ENCODE measurements around the gene TMEM63A. TPM values are rescaled to one million over a fixed set of nuclear protein-coding genes. Genes with fewer than 3 reads are reported as not detected.

Gene TMEM63A
- total and polyA plus RNA-seq, 10 donors, result 15.0 to 143 (median 109) TPM

- Histone ChIP-seq H3K4me1 (peaks cover 9 to 48% (median 18%) of the 10 kb centered on the region in 6 donors), H3K27ac (peak overlapping the region in 1 of 8 donors; percentile 1), H3K4me3 (no peak overlapping the region), H3K36me3 (peaks cover 0 to 89% (median 27%) of the 10 kb centered on the region in 6 donors), H3K9me3 (no peaks in the 10 kb centered on the region), H3K27me3 (replicated peaks in 1 of 7) (no peaks in the 10 kb centered on the region)
- DNase-seq, result peak; percentile 53
- intact Hi-C loops (cut with DNase I; ENCODE audit: low total_unique reads), result loop anchor here (10.0 kb wide), 1 partner anchor 61 kb away; no protein-coding TSS in a partner anchor
- TF ChIP-seq POLR2A (IDR thresholded peaks at IDR 0.05), result no peak
- no peak for TF ChIP-seq CTCF (IDR thresholded peaks at IDR 0.05 in 8 of 11, conservative IDR thresholded peaks at IDR 0.05 in 3 of 11)
- peak in 2 of 3 donors; percentile 2 to 42 for TF ChIP-seq POLR2AphosphoS5 (IDR thresholded peaks at IDR 0.05)
- 74 to 89% (median 86%) methylated on average over 6 of the region's 6 CpGs for WGBS, 5 donors
Observed at GRCh38 chr1:225843426-225843795, 38.8 kb downstream of the TMEM63A start.

- TF ChIP-seq POLR2AphosphoS5 (IDR thresholded peaks at IDR 0.05), result no peak
- TF ChIP-seq POLR2A (IDR thresholded peaks at IDR 0.05), result no peak
- no peak for TF ChIP-seq CTCF (IDR thresholded peaks at IDR 0.05 in 8 of 11, conservative IDR thresholded peaks at IDR 0.05 in 3 of 11)
- Histone ChIP-seq H3K27me3 (replicated peaks in 1 of 7) (no peaks in the 10 kb centered on the region), H3K27ac (peak overlapping the region in 2 of 8 donors; percentile 1 to 18), H3K4me1 (peaks cover 7 to 43% (median 13%) of the 10 kb centered on the region in 6 donors), H3K36me3 (peaks cover 0 to 89% (median 27%) of the 10 kb centered on the region in 6 donors), H3K9me3 (no peaks in the 10 kb centered on the region), H3K4me3 (no peak overlapping the region)
- 84 to 92% (median 89%) methylated on average over 6 of the region's 6 CpGs for WGBS, 5 donors
- intact Hi-C loops (cut with DNase I; ENCODE audit: low total_unique reads), result loop anchor here (10.0 kb wide), 1 partner anchor 62 kb away; no protein-coding TSS in a partner anchor
- DNase-seq, result peak; percentile 29
Observed at GRCh38 chr1:225842788-225843425, 39.3 kb downstream of the TMEM63A start.

DNA sequence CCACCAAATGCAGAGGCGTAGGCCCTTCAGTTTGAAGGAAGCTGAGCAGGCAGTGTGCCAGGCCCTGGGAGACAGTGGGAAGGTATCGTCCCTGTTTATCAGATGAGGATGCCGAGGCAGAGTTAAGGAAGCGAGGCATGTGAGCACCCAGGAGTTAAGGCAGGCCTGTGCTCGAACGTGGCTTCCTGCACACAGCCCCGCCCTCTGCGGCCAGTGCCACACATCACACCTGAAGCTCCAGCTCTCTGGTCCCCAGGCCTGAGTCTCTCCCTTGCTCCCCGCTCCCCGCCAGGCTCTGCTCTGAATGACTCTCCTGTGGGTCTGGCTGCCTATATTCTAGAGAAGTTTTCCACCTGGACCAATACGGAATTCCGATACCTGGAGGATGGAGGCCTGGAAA lies 40.1 kb downstream of the TMEM63A start:
- intact Hi-C loops (cut with DNase I; ENCODE audit: low total_unique reads), result loop anchor here (10.0 kb wide), 1 partner anchor 63 kb away; no protein-coding TSS in a partner anchor

More for the DNA sequence above, 40.1 kb downstream of the TMEM63A start:
- H3K36me3 ChIP-seq, result peaks cover 0 to 81% (median 24%) of the 10 kb centered on the region in 6 donors
- no peaks in the 10 kb centered on the region for H3K9me3 ChIP-seq
- TF ChIP-seq CTCF (IDR thresholded peaks at IDR 0.05 in 8 of 11, conservative IDR thresholded peaks at IDR 0.05 in 3 of 11), result no peak
- peak; percentile 21 to 73 (median 60) for TF ChIP-seq POLR2AphosphoS5 (IDR thresholded peaks at IDR 0.05)
- H3K27ac ChIP-seq, result peak overlapping the region in 2 of 8 donors; percentile 1 to 18
- H3K27me3 ChIP-seq (replicated peaks in 1 of 7), result no peaks in the 10 kb centered on the region
- DNase-seq, result peak; percentile 59
- peaks cover 0 to 34% (median 5%) of the 10 kb centered on the region in 6 donors for H3K4me1 ChIP-seq
- no peak overlapping the region for H3K4me3 ChIP-seq
- WGBS, 5 donors, result 79 to 93% (median 85%) methylated on average over 10 to 12 of the region's 12 CpGs

Measured in spleen (tissue), 11 donors.